ENCODE measurements around the gene CLEC1B.
"Not testable (repeated sequence)": the region's sequence is repeated elsewhere in the genome, so short reads cannot be mapped to it uniquely, and the experiment has no call there.

Gene CLEC1B

DNA sequence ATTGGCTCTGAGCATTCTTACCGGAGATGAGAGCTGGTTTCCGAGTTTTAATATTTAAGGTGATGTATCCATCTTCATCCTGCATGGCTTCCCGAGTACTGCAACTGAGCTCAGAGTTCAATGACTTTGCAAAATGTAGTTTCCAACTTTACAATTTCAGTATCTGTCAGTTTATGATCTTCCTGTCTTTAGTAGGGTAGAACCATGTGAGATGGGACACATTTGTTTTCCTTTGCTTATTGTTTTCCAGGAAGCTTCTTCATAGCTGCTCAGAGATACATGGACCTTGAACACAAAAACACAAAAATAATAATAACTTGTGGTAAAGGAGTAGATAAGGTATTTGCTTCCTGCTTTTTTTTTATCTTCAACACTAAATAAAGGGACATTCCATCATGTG is at the start of gene CLEC1B:
TSS of gene CLEC1B (minus strand) at position 106 of the 400 bp plus-strand sequence. CDS start at position 85, 21 bp downstream.
- DNase-seq, result no peak

DNA sequence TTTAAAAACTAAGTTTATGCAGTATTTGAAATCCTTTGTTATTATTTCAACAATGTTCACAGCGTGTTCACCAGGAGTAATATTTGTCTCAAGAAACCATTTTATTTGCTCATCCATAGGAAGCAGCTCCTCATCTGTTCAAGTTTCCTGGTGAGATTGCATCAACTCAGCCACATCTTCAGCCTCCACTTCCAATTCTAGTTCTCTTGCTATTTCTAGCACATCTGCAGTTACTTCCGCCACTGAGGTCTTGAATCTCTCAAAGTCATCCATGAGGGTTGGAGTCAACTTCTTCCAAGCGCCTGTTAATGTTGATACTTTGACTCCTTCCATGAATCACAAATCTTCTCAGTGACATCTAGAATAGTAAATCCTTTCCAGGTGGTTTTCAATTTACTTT is 49.6 kb upstream of the CLEC1B start:
- DNase-seq, result no peak

DNA sequence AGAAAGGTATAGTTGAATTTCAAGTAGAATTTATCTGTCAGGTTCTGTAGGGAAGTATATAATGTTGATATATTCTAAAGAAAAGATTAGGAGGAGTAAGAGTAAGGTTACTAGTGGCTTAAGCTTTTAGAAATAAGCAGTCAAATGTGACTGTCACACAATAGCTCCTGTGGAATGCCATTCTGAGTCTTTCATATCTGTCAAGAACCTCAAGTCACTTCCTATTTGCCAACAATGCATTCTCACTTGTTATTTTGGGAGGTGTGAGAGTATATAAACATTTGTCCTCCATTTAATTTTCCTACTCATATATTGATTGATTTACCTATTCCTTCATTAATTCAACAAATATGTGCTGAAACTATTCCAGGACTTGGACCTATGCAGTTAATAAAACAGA is 43.2 kb upstream of the CLEC1B start:
- DNase-seq, result no peak

DNA sequence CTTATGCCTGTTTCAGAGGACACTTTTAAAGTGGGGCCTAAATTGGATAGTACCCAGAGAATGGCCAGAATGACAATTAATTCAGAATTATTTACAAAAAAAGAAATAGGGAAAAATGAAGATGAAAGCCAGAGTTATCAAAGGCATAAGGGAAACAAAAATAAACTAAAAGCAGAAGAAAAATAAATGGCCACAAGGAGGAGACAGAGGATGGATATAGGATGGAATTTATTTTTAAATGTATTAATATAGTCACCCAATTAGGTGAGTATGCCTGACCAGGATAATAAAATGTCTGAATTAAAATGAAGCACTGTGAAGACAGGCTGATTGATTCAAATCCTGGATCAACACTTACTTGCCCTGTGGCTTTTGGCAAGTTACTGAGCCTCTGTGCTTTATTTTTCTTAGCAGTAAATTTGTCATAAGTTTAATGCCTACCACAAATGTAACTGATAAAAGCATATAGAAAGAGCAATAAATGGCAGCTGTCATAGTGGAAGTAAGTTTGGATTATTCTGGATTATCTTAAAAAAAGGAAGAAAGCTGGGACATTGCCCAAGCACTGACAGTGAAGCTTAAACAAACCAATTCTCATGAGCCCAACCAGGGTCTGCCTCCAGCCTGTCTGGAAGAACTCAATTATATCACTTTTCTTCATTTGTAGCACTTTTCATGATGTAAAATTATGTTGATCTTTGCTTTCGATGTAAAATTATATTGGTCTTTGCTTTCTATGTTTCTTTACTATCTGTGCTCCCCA is 35.0 kb upstream of the CLEC1B start:
- no peak for DNase-seq

DNA sequence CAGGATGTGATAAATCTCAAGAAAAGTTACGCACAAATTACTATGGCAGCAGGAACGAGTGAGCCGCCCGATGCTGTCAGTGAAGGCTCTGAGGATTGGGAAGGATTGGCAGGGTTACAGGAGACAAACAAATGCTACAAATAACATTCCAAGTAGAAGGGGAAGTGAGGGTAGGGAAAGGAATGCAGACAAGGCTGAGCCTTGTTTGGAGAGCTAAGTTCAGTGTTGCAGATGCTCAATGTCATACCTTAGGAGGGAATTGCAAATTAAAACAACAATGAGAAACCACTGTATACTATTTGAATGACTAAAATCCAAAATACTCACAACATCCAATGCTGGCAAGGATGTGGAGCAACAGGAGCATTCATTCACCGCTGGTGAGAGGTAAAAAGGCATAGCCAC is 32.9 kb upstream of the CLEC1B start:
- peak; percentile 97 for DNase-seq

DNA sequence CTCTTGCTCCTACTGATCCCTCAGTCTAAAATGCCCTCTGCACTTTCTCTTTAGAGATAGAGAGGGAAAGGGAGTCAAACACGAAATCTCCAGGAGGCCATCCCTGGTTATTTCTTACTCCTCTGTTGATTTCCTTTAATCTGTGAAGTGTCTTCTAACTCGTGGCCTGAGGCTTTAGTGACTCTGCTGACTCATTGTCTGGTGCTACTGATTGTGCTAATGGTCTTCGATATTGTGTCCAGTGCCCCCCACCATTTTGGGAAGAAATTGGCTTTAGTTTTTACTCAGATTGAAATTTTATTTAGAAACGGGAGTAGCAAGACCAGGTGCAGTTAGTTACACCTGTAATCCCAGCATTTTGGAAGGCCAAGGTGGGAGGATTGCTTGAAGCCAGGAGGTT is 32.4 kb upstream of the CLEC1B start:
- peak; percentile 56 for DNase-seq

DNA sequence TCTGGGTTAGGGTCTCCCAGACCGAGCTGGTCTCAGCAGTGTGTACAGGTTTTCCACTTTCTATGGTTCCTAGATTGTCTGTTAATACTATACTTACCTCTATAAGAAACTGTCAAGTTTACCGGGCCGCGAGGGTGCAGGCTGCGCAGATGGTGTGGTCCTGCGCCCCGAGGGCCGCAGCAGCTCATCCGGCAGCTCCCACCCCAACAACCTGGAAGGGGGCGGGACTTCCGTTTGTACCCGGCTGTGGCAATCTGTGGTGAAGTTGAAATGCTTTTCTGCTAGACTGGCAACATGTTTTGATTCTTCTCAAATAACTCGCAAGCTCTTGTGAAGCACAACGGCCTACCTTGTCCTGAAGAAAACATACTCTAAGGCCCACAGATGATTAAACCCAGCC is 31.5 kb upstream of the CLEC1B start, which contains the start of gene CLEC9A:
TSS of gene CLEC9A (plus strand) at position 237 of the 400 bp plus-strand sequence. CDS start 22,006 bp downstream, outside the sequence.
- no peak for DNase-seq

DNA sequence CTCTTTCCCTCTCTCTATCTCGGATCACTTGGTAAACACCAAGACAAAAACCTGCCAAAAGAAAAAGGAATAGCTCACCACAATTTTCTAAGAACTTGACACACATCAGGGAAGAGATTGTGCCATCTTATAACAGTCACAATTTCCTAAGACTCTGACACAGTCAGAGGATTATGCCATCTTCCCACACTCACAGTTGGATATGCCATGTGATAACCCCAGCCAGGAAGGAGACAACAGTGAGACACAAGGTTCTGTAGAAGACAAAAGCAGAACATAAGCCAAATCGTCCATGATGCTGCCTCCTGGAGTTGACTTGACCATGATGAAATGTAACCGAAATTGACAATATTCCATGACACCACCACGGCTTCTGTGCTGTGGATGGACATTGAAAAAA is 28.8 kb upstream of the CLEC1B start:
- peak; percentile 33 for DNase-seq

DNA sequence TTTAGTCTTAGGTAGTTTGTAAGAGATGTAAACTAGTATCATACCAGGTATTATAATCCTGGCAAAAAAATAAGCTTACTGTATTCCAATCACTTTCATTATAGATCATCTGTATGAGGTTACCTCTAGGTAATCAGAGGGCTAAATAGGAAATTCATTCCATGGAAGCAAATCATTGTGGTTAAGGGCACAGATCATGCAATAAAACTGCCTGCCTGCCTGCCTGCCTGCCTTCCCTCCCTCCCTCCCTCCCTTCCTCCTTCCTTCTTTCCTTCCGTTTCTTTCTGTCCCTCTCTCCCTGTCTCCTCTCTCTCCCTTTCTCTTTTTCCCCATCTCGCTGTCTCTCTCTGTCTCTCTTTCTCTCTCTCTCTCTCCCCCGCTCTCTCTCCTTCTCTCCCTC is 28.4 kb upstream of the CLEC1B start:
- DNase-seq, result peak; percentile 4

DNA sequence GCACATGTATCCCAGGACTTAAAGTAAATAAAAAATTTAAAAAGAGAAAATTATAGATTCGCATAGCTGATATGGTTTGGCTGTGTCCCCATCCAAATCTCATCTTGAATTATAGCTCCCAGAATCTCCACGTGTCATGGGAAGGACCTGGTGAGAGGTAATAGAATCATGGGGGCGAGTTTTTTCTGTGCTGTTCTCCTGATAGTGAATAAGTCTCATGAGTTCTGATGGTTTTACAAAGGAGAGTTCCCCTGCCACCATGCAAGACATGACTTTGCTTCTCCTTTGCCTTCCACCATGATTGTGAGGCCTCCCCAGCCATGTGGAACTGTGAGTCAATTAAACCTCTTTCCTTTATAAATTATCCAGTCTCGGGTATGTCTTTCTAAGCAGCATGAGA is 27.7 kb upstream of the CLEC1B start:
- not testable (repeated sequence) for DNase-seq

DNA sequence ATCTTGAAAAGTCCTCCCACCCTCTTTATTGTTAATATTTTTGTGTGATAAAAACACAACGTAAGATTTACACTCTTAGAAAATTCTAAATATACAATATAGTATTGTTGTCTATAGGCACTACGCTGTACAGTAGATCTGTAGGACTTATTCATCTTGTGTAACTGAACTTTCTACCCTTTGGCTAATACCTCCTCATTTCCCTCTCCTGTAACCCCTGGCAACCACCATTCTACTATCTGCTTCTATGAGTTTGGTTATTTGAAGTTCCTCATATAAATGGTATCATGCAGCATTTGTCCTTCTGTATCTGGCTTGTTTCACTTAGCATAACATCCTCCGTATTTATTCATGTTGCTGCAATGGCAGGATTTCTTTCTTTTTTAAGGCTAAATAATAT is 26.3 kb upstream of the CLEC1B start:
- DNase-seq, result no peak

DNA sequence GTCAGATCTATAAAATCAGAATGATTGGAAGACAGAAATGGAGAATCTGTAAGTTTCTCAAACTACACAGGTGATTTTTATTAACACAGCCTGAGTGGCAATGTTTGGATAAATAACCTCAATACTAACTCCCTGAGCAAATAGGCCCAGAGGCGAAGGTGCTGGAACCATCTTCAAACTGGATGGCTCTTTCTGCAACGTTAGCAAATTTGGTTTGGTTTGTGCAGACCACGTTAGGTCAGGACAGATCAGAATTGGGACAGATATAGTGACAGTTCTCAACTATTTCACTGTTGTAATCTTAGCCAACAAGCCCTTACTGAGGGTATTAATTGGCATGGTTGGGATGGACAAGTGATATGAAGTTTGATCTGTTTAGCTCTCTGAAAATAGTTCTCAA is 22.4 kb upstream of the CLEC1B start:
- DNase-seq, result no peak

DNA sequence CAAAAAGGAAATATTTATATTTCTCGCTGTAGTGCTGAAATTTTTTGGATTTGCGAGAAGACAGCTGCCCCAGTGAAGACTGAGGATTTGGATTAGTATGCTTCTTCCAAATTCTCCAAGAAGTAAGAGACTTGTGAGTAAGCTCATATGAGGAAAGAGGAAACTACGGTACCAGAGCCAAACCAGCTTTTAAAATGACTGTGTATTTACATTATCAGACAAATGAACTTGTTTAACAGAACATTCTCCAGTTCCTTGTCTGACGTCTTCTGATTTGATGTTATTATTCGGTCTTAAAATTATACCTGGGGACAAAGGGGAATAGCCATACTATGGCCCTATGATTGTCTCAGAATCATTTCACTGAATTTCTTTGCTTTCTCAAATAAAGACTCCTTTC is 19.5 kb upstream of the CLEC1B start:
- DNase-seq, result no peak

DNA sequence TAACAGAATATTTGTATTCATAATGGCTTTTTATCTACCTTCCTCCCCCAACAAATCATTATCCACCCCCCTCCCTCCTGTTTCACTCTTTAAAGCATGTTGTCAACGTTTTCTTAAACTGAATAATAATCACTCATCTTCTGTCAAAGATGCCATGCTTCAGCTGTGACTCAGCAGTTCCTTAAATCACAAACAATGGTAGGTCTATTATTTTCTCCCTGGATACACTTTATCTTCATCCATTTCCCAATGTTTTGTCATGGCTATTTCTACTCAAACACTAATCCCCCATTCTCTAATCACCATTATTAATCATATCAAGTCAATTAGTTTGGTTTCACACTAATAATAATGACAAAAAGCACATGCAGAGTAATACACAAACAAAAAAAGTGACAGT is 18.0 kb upstream of the CLEC1B start:
- peak; percentile 73 for DNase-seq

DNA sequence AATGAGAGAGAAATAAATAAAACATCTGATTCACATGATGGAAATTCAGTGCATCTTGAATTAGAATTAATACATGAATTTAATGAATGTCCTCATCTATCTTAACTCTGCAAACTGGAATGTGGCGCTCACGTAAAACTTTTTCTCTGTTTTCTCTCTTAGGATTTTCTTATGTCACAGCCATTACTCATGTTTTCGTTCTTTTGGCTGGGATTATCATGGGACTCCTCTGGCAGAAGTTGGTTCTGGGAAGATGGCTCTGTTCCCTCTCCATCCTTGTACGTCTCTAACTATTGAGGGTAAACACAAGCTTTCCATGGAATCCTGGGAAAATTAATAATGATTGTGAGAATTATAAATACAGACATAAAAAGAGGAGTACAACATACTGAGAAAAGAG is 16.5 kb upstream of the CLEC1B start:
- DNase-seq, result no peak

DNA sequence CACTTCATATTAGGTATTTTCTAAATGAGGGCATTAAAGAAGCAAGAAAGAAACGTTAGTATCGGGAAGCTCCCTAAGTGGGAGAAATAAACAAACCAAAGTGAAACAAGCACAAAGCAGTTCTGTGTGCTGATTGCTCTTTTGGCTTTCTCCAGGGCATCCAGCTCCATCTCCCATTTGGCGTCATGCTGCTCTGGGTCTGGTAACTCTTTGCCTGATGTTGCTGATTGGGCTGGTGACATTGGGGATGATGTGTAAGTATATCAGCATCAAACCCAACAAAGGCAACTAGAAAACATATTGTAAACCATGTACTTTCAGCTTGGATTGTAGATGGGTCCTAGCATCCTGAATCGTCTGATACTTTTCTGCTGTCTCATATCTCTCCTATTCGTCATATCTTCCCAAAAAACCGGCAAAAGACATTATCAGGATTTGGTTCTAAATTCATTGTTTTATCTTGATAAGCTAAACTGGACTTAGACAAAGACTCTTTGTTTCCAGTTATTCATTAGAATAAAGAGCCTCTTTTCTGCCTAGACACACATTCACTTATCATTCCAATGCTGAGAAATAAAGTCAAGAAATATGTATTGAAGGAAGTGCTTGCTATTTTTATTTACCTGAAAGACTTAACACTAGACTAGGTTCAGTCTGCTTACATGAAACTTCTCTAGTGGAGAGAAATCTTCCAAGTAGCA is 13.9 kb upstream of the CLEC1B start:
- no peak for DNase-seq

DNA sequence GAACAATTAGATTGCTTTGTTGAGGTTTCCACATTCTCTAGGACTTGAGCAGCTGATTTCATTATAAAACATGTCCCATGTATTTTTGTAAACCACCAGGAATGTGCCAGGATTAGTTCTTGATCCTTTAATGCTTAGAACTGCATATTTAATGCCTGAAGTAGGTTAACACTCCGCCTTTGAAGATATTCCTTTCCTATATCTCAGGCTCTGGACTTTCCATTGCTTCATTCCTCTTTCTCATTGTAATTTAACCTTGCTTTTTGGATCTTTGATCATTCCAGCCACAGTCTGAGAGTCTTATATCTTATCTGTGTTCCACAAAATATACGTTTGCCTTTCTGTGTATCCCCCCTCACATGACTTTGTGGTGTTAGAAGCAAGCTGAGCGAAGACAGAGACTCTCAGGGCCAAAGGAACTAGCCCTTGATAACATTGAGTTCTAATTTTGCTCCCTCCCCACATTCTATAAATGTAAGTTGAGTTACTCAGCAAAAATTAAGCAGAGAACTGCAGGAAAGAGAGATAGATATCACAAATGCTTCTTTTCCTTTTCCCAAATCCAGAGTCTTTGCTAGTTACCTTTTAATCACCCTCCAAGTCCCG is 2.4 kb upstream of the CLEC1B start:
- DNase-seq, result no peak

DNA sequence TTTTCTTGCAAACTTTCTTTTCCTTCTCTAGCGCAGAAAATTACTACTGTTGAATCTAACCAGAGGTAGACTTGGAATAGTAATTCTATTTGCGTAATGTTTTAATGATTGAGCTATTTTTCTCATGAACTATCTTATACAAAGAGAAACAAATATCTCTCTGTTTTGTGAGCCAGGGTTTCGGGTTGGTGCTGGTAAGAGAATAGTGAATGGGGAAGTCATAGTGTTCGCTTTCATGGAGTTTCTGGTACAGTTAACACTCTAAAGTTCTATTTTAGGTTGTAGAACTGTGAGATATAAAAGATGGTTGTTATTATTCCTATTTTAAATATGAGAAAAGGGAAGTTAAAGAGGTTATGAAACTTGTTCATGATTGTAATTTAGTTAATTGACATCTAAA is 6.6 kb downstream of the CLEC1B start:
- DNase-seq, result no peak

DNA sequence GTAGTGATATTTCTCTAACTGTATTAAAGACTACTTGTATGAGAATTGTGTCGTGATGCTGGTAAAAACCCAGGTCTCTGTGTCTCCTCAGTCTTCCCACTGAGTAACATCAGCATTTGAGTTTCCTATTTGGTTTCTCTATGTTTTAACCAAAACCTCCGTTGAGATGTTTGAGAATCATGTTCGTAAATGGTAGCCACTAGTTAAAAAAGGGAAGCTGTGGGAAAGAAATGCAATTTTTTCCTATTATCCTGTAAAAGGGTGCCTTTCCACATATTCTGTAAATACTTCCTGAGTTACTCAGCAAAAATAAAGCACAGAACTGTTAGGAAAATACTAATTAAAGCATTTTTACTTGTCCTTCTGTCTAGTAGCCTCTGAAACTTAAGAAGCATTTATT is 7.0 kb downstream of the CLEC1B start:
- no peak for DNase-seq

DNA sequence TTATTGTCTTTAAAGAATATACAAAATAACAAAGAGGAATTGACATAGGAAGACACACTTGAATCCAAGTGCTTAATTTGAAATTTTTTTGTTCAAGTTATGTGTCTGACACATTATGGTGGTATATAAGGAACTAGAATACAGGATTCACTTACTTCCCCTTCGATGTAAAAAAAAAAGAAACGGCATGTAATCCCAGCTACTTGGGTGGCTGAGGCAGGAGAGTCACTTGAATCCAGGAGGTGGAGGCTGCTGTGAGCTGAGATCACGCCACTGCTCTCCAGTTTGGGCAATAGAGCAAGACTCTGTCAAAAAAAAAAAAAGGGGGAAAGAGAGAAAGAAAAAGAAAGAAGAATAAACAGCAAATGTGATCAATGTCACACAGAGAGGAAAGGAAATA is 18.8 kb downstream of the CLEC1B start:
- no peak for DNase-seq

DNA sequence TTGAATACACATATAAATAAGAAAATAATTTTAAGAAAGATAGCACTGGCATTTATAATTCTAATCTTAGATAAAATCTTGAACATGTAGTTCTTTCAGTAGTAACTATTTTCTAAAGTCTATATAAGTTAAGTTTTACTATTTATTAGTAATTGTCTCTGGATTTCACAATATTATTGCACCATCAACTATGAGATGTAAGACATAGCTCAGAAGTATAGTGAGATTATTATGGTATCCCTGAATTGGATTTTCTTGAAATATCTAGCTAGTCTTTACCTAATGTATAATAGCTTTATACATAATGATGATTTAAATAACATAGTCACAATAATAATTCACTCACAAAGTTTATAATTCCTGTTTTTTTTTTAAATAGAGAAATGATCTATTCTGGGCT is 21.0 kb downstream of the CLEC1B start:
- no peak for DNase-seq

DNA sequence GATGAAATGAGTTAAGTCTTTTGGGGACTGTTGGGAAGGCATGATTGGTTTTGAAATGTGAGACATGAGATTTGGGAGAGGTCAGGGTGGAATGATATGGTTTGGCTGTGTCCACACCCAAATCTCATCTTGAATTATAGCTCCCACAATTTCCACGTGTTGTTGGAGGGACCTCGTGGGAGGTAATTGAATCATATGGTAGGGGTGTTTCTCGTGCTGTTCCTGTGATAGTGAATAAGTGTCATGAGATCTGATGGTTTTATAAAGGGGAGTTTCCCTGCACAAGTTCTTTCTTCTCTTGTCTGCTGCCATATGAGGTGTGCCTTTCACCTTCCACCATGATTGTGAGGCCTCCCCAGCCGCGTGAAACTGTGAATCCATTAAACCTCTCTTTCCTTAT is 22.3 kb downstream of the CLEC1B start:
- not testable (repeated sequence) for DNase-seq

DNA sequence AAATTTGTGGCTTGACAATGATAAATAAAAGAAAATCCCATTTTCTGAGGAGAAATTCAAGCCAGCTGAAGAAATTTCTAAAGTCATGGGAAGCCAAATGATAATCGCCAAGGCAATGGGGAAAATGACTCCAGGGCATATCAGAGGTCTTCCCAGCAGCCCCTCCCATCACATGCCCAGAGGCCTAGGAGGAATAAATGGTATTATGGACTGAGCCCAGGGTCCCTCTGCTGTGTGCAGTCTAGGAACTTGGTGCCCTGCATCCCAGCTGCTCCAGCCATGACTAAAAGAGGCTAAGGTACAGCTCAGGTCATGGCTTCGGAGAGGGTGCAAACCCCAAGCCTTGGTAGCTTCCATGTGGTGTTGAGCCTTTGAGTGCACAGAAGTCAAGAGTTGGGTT is 23.3 kb downstream of the CLEC1B start:
- no peak for DNase-seq

DNA sequence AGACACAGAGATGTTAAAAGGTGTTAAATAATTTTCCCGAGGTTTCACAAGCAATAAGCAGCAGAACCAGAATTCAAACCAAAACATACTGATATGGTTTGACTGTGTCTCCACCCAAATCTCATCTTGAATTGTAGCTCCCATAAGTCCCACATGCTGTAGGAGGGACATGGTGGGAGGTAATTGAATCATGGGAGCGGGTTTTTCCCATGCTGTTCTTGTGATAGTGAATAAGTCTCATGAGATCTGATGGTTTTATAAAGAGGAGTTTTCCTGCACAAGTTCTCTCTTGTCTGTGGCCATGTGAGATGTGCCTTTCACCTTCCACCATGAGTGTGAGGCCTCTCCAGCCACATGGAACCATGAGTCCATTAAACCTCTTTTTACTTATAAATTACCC is 24.2 kb downstream of the CLEC1B start:
- DNase-seq, result not testable (repeated sequence)

Data from NCI-H226 (cell line).